Heart left ventricle (tissue), 13 donors: Measurements from ENCODE around the gene NIPA2.

ENCODE experiments used
- POLR2A ChIP-seq, 2 donors: fragments of 450-650 bp; IDR thresholded peaks; one replicate each; pipeline ENCODE4 v1.6.1; 2017; ENCODE audit warnings: antibody characterized with exemption in 2 of 2, mild to moderate bottlenecking in 2 of 2, moderate library complexity in 2 of 2
- TF ChIP-seq, protein P1 (sequence below), 12 donors: fragments of 200-600 bp; sonication (generic) in 4 of 12; IDR thresholded peaks; one replicate each; pipeline versions ENCODE4 v1.5.0 to v1.8.0; 2018 to 2022; ENCODE audit warnings: antibody characterized with exemption in 12 of 12, mild to moderate bottlenecking in 5 of 12
- donor health status: ischemic (EF 13 %, LVEDD 7.1; RV severe dilation, severe dysfunction).
- donor health status: DM: no; HTN: yes; CAD: no.
- donor health status: DM: no; HTN: no; CAD: no.
- donor health status: ischemic (EF 25% LVEDD 6.9; RV normal size, moderate dysfunction).
- donor health status: ischemic (EF 25% LVEDD 5.7; RV mildly dilated, moderate dysfunction).
- donor health status: ischemic (EF 35%, LVEDD 5.7; RV mildly dilated, moderate dysfunction).
- donor health status: nonischemic (EF 11% LVEDD 7.7; RV severe dilation, severe dysfunction).
- donor health status: DM: yes; HTN: yes; CAD: no.
- donor health status: PGD.
- donor health status: ischemic (EF 29% LVEDD 5.4; RV normal size, mild dysfunction).
- donor health status: nonischemic (EF 23%, LVEDD 6.1; RV moderate dilation, normal function).

DNA sequence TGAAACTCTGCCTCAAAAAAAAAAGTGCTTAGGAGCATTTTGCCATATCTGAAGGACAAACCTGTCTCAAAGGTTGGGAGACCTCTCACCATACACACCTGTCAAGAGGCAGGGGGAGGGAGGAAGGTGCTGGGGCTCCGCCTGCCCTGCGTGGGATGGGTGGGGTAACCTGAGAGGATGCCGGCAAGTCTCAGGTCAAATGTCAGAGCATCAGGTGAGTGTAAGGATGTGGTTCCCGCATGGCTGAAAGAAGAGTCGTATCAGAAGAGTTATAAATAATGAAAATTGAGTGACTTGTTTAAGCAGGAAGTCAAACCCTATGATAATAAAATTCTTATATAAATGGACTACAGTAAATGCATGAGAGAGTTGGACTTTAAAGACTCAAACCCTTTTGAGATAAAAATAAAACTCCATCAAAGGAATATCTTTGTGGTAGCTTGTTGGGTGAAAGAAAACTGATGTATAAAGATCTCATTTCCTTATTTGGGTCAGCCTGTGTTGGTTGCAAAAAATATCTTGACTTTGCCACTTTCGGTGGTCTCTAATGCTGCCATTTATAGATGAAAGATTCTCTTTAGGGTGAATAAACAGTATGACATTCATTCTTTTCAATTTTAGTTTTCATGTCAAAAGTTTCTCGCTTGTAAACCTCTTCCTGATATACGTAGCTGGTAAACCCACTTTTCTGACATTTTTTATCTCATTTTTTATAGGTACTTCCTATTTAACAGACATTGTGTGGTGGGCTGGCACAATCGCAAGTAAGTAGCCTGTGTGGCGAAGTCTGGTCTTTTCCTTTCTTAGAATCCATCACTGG, 28.2 kb upstream of the NIPA2 start:
- no peak for TF ChIP-seq POLR2A (IDR thresholded peaks at IDR 0.05)
- TF ChIP-seq, protein P1, sequence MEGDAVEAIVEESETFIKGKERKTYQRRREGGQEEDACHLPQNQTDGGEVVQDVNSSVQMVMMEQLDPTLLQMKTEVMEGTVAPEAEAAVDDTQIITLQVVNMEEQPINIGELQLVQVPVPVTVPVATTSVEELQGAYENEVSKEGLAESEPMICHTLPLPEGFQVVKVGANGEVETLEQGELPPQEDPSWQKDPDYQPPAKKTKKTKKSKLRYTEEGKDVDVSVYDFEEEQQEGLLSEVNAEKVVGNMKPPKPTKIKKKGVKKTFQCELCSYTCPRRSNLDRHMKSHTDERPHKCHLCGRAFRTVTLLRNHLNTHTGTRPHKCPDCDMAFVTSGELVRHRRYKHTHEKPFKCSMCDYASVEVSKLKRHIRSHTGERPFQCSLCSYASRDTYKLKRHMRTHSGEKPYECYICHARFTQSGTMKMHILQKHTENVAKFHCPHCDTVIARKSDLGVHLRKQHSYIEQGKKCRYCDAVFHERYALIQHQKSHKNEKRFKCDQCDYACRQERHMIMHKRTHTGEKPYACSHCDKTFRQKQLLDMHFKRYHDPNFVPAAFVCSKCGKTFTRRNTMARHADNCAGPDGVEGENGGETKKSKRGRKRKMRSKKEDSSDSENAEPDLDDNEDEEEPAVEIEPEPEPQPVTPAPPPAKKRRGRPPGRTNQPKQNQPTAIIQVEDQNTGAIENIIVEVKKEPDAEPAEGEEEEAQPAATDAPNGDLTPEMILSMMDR (IDR thresholded peaks at IDR 0.05): no peak
